ENCODE results near the gene TNFRSF12A.

GRCh38 chr16:3017344-3017743, 2.8 kb upstream of the TNFRSF12A start:
- TF ChIP-seq TARDBP (IDR thresholded peaks at IDR 0.05; ENCODE audit: borderline replicate concordance) (no peak), MAX (IDR thresholded peaks at IDR 0.05; ENCODE audit: low read depth, low read length) (no peak), CREB1 (IDR thresholded peaks at IDR 0.05; ENCODE audit: low read depth) (no peak), EZH2 (IDR thresholded peaks at IDR 0.05; ENCODE audit: borderline replicate concordance, control insufficient read depth, low read depth, low read length) (no peak), SIN3A (IDR thresholded peaks at IDR 0.05; ENCODE audit: low read depth, low read length) (no peak), POLR2A (IDR thresholded peaks at IDR 0.05; ENCODE audit: low read depth, low read length) (no peak), USF2 (IDR thresholded peaks at IDR 0.05; ENCODE audit: borderline replicate concordance, low read depth, low read length) (no peak), HDAC6 (IDR thresholded peaks at IDR 0.05; ENCODE audit: unreplicated experiment) (no peak)
- TF ChIP-seq, protein P1, sequence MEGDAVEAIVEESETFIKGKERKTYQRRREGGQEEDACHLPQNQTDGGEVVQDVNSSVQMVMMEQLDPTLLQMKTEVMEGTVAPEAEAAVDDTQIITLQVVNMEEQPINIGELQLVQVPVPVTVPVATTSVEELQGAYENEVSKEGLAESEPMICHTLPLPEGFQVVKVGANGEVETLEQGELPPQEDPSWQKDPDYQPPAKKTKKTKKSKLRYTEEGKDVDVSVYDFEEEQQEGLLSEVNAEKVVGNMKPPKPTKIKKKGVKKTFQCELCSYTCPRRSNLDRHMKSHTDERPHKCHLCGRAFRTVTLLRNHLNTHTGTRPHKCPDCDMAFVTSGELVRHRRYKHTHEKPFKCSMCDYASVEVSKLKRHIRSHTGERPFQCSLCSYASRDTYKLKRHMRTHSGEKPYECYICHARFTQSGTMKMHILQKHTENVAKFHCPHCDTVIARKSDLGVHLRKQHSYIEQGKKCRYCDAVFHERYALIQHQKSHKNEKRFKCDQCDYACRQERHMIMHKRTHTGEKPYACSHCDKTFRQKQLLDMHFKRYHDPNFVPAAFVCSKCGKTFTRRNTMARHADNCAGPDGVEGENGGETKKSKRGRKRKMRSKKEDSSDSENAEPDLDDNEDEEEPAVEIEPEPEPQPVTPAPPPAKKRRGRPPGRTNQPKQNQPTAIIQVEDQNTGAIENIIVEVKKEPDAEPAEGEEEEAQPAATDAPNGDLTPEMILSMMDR (IDR thresholded peaks at IDR 0.05 in 2 of 3, conservative IDR thresholded peaks at IDR 0.05 in 1 of 3; ENCODE audit: control insufficient read depth in 2 of 3, extremely low read depth in 1 of 3, insufficient read depth in 1 of 3, low read depth in 3 of 3, low read length in 3 of 3), result no peak
